H1 (cell line): ENCODE data around the gene AXIN2. TPM values are rescaled to one million over a fixed set of nuclear protein-coding genes. Genes with fewer than 3 reads are reported as not detected.

Experiments
- CTCF ChIA-PET: fragments of 300-600 bp; sonication (Branson Sonifier 250); formaldehyde crosslinking; loops from one replicate; lab custom pipeline; 2021; ENCODE audit not compliant: partially characterized antibody; lab: Charles Lee
- POLR2A ChIA-PET: fragments of 300-600 bp; sonication (Branson Sonifier 250); formaldehyde crosslinking; loops from one replicate; lab custom pipeline; 2021; ENCODE audit warnings: inconsistent platforms; ENCODE audit not compliant: partially characterized antibody; lab: Charles Lee
- DNase-seq, 2 experiments: peaks; one replicate each; pipeline versions ENCODE4 v3.0.0 to v3.0.0-alpha.2; 2010 to 2022; ENCODE audit warnings: low spot score in 2 of 2, low read depth in 1 of 2, mixed read lengths in 1 of 2
- FAIRE-seq: peaks from 2 replicates; lab custom pipeline; 2011; peaks lifted over from hg19 to GRCh38; lab: Jason Lieb, UNC
- H2AFZ ChIP-seq: 2 replicates; pipeline ENCODE4 v1.8.1; 2012; ENCODE audit warnings: low read length, inconsistent platforms
- H2AK5ac ChIP-seq: 2 replicates; pipeline ENCODE4 v1.6.1; 2013; ENCODE audit warnings: low read depth, low read length
- H2BK120ac ChIP-seq: replicated peaks from 2 replicates; pipeline ENCODE3; 2013; ENCODE audit warnings: low read depth, low read length, inconsistent platforms
- H2BK12ac ChIP-seq: 2 replicates; pipeline ENCODE4 v1.6.1; 2013; ENCODE audit warnings: low read depth, low read length
- H2BK15ac ChIP-seq: 2 replicates; pipeline ENCODE4 v1.6.1; 2013; ENCODE audit warnings: low read length
- H2BK20ac ChIP-seq: 2 replicates; pipeline ENCODE4 v1.6.1; 2013; ENCODE audit warnings: low read length
- H2BK5ac ChIP-seq: 2 replicates; pipeline ENCODE4 v1.6.1; 2013; ENCODE audit warnings: low read depth, low read length
- H3K14ac ChIP-seq: 2 replicates; pipeline ENCODE4 v1.6.1; 2013; ENCODE audit warnings: inconsistent platforms; ENCODE audit not compliant: insufficient read length
- H3K18ac ChIP-seq: 2 replicates; pipeline ENCODE4 v1.6.1; 2013; ENCODE audit warnings: low read length; ENCODE audit errors: extremely low read depth
- H3K23ac ChIP-seq: 2 replicates; pipeline ENCODE4 v1.6.1; 2013; ENCODE audit warnings: inconsistent platforms; ENCODE audit not compliant: insufficient read length
- H3K23me2 ChIP-seq: 2 replicates; pipeline ENCODE4 v1.6.1; 2013; ENCODE audit warnings: low read depth, low read length
- H3K27ac ChIP-seq: 2 replicates; pipeline ENCODE4 v1.6.1; 2011; ENCODE audit warnings: low read depth, low read length, inconsistent platforms
- H3K27me3 ChIP-seq, 4 experiments: replicated peaks in 1 of 4; 1 replicate in 1 of 4; 2 replicates in 3 of 4; pipeline versions ENCODE4 v1.6.1 to v1.8.1; 2011 to 2013; ENCODE audit warnings: low read length in 3 of 4, mild to moderate bottlenecking in 3 of 4, inconsistent platforms in 2 of 4, mixed read lengths in 2 of 4, moderate library complexity in 1 of 4; ENCODE audit not compliant: control insufficient read depth in 3 of 4, insufficient read depth in 3 of 4; ENCODE audit errors: extremely low read depth in 1 of 4
- H3K36me3 ChIP-seq, 4 experiments: 2 replicates each; pipeline versions ENCODE4 v1.6.1 to v1.8.1; 2011 to 2013; ENCODE audit warnings: mild to moderate bottlenecking in 4 of 4, low read length in 3 of 4, moderate library complexity in 2 of 4, control low read depth in 1 of 4, inconsistent platforms in 1 of 4; ENCODE audit not compliant: insufficient read depth in 4 of 4, control insufficient read depth in 2 of 4
- H3K4ac ChIP-seq: replicated peaks from 2 replicates; pipeline ENCODE3; 2013; ENCODE audit warnings: low read length, low read depth, mixed read lengths, inconsistent platforms; ENCODE audit not compliant: insufficient read length
- H3K4me1 ChIP-seq, 4 experiments: replicated peaks in 1 of 4; 1 replicate in 1 of 4; 2 replicates in 3 of 4; pipeline versions ENCODE4 v1.6.1 to v1.8.1; 2011 to 2013; ENCODE audit warnings: low read length in 3 of 4, inconsistent platforms in 2 of 4, mixed read lengths in 1 of 4; ENCODE audit not compliant: insufficient read depth in 4 of 4, control insufficient read depth in 3 of 4
- H3K4me2 ChIP-seq, 2 experiments: 2 replicates each; pipeline versions ENCODE4 v1.6.1 to v1.8.1; 2011 to 2013; ENCODE audit warnings: low read depth in 2 of 2, low read length in 2 of 2, control low read depth in 1 of 2, inconsistent platforms in 1 of 2, mild to moderate bottlenecking in 1 of 2; ENCODE audit not compliant: insufficient read depth in 1 of 2
- H3K4me3 ChIP-seq, 4 experiments: fragments of 200-600, 300-600 bp in 1 of 4; sonication (generic), shearing (Covaris generic), sonication (Bioruptor Twin) in 1 of 4; 2 replicates each; pipeline versions ENCODE4 v1.5.1 to v1.8.1; 2011 to 2016; ENCODE audit warnings: low read length in 4 of 4, low read depth in 3 of 4, control low read depth in 2 of 4, inconsistent platforms in 2 of 4, mild to moderate bottlenecking in 2 of 4, mixed read lengths in 1 of 4, moderate library complexity in 1 of 4; ENCODE audit not compliant: insufficient read depth in 2 of 4; ENCODE audit errors: extremely low read depth in 1 of 4
- H3K56ac ChIP-seq: replicated peaks from 2 replicates; pipeline ENCODE3; 2013; ENCODE audit warnings: low read depth, mild to moderate bottlenecking, mixed read lengths, low read length, inconsistent platforms; ENCODE audit not compliant: insufficient read length
- H3K79me1 ChIP-seq: 2 replicates; pipeline ENCODE4 v1.6.1; 2013; ENCODE audit warnings: low read depth, low read length, control low read depth
- H3K79me2 ChIP-seq, 2 experiments: 2 replicates each; pipeline versions ENCODE4 v1.6.1 to v1.8.1; 2012 to 2013; ENCODE audit warnings: low read length in 2 of 2, mild to moderate bottlenecking in 2 of 2, inconsistent platforms in 1 of 2; ENCODE audit not compliant: insufficient read depth in 2 of 2, control insufficient read depth in 1 of 2
- H3K9ac ChIP-seq, 4 experiments: replicated peaks in 1 of 4; 1 replicate in 1 of 4; 2 replicates in 3 of 4; pipeline versions ENCODE4 v1.6.1 to v1.8.1; 2011 to 2013; ENCODE audit warnings: low read depth in 3 of 4, low read length in 3 of 4, control low read depth in 2 of 4, mild to moderate bottlenecking in 2 of 4, moderate library complexity in 2 of 4, inconsistent platforms in 1 of 4; ENCODE audit errors: extremely low read depth in 1 of 4
- H3K9me3 ChIP-seq, 2 experiments: 2 replicates each; pipeline versions ENCODE4 v1.6.1 to v1.8.1; 2012 to 2013; ENCODE audit warnings: mild to moderate bottlenecking in 2 of 2, moderate library complexity in 2 of 2, control low read depth in 1 of 2, inconsistent platforms in 1 of 2, low read depth in 1 of 2, low read length in 1 of 2, mixed read lengths in 1 of 2; ENCODE audit not compliant: insufficient read depth in 2 of 2
- H4K20me1 ChIP-seq, 2 experiments: replicated peaks in 1 of 2; 2 replicates each; pipeline versions ENCODE3 to v1.8.1; 2011 to 2013; ENCODE audit warnings: inconsistent platforms in 2 of 2, low read length in 2 of 2, mild to moderate bottlenecking in 1 of 2; ENCODE audit not compliant: insufficient read depth in 2 of 2, control insufficient read depth in 1 of 2
- H4K5ac ChIP-seq: 2 replicates; pipeline ENCODE4 v1.6.1; 2013; ENCODE audit warnings: low read length, low read depth, mixed read lengths, inconsistent platforms; ENCODE audit not compliant: insufficient read length
- H4K8ac ChIP-seq: 2 replicates; pipeline ENCODE4 v1.8.0; 2013; ENCODE audit warnings: mild to moderate bottlenecking, moderate library complexity, low read length, inconsistent platforms; ENCODE audit not compliant: insufficient read depth; ENCODE audit errors: extremely low read depth
- H4K91ac ChIP-seq: replicated peaks from 2 replicates; pipeline ENCODE3; 2013; ENCODE audit warnings: low read length, mixed read lengths, inconsistent platforms; ENCODE audit not compliant: insufficient read length
- RXRA ChIP-seq: IDR thresholded peaks from 2 replicates; pipeline ENCODE4 v1.6.1; 2011; ENCODE audit warnings: low read depth, mild to moderate bottlenecking, low read length, moderate library complexity; ENCODE audit not compliant: insufficient read depth
- TCF12 ChIP-seq: IDR thresholded peaks from 2 replicates; pipeline ENCODE4 v1.6.1; 2011; ENCODE audit warnings: low read depth, mild to moderate bottlenecking, low read length
- polyA plus RNA-seq, 7 experiments: library from polyadenylated mRNA; depleted of rRNA in 3 of 7; stranded (reverse) in 5 of 7; unstranded in 2 of 7; fragments of >200 nt in 5 of 7; fragments of 200-250 nt in 2 of 7; gene quantifications; 1 replicate in 5 of 7; 2 replicates in 1 of 7; 4 replicates in 1 of 7; pipeline versions ENCODE4 v1.2.1 to v1.2.3, GENCODE V29; 2011 to 2013; ENCODE audit warnings: missing spikeins in 2 of 7, mixed read lengths in 2 of 7
- total RNA-seq: library from RNA; stranded (reverse); fragmentation: NEBNext Ultra II Directional; extraction: Animal tissue kit (Norgen Biotek cat#: 25700); gene quantifications from 2 replicates; pipeline ENCODE4 v1.2.1, GENCODE V29; 2021

The AXIN2 gene
- total and polyA plus RNA-seq, 2 of the 8 experiments (the other 6 are each of a cell fraction or from before 2014, with no cell fraction given): 17.7 to 33.4 TPM

GRCh38 chr17:65542610-65543009, 18.8 kb downstream of the AXIN2 start:
- Histone ChIP-seq H4K91ac (no peak overlapping the region), H3K27me3 (no peaks in the 10 kb centered on the region), H4K8ac (no peak overlapping the region), H3K56ac (no peak overlapping the region), H3K79me2 (peaks cover 18 to 61% of the 10 kb centered on the region in 2 experiments), H3K14ac (no peak overlapping the region), H2AFZ (no peak overlapping the region), H3K4me1 (peaks cover 2 to 25% (median 11%) of the 10 kb centered on the region in 4 experiments; a peak in 5 of 7 replicates), H2BK20ac (no peak overlapping the region), H2BK5ac (no peak overlapping the region), H3K27ac (no peak overlapping the region), H3K9me3 (no peaks in the 10 kb centered on the region), H3K4ac (no peak overlapping the region), H3K79me1 (peaks cover 24% of the 10 kb centered on the region), H3K36me3 (peaks cover 7 to 58% (median 21%) of the 10 kb centered on the region in 4 experiments), H3K18ac (no peak overlapping the region), H3K4me2 (no peak overlapping the region), H3K23me2 (no peaks in the 10 kb centered on the region), H4K5ac (no peak overlapping the region), H2BK12ac (no peak overlapping the region), H2BK120ac (no peak overlapping the region), H2BK15ac (no peak overlapping the region), H4K20me1 (peaks cover 0 to 36% of the 10 kb centered on the region in 2 experiments), H2AK5ac (no peak overlapping the region), H3K4me3 (no peak overlapping the region), H3K9ac (no peak overlapping the region), H3K23ac (no peak overlapping the region)
- POLR2A ChIA-PET: interaction anchor here (0.7 to 1.0 kb wide), 2 partner anchors 13 to 89 kb away, joined by 3 read pairs; no protein-coding TSS in a partner anchor
- TF ChIP-seq RXRA (no peak), TCF12 (no peak)
- FAIRE-seq (no peak), DNase-seq (no peak)
- CTCF ChIA-PET: interaction anchor here (1.3 to 10.2 kb wide), 6 partner anchors 12 to 265 kb away, joined by 3 to 62 read pairs (median 6); no protein-coding TSS in a partner anchor
